Testis (tissue), 3 donors: Measurements from ENCODE around the gene BCAR3. TPM values are rescaled to one million over a fixed set of nuclear protein-coding genes. Genes with fewer than 3 reads are reported as not detected.
A peak's percentile ranks its signal among the peaks of the same experiment; 100 is the strongest.

Source experiments
- DNase-seq: peaks from one replicate; pipeline ENCODE4 v3.0.0-alpha.2; 2019
- H3K27ac ChIP-seq, 2 donors: fragments of 200-600 bp; sonication (generic); one replicate each; pipeline ENCODE4 v1.5.1; 2019
- H3K27me3 ChIP-seq: fragments of 200-600 bp; sonication (generic); one replicate; pipeline ENCODE4 v1.5.1; 2019
- H3K36me3 ChIP-seq: fragments of 200-600 bp; sonication (generic); one replicate; pipeline ENCODE4 v1.5.1; 2017; ENCODE audit warnings: low read depth; ENCODE audit errors: missing control alignments
- H3K4me1 ChIP-seq: fragments of 200-600 bp; sonication (generic); one replicate; pipeline ENCODE4 v1.5.1; 2019
- H3K4me3 ChIP-seq, 2 donors: fragments of 200-600 bp; sonication (generic); one replicate each; pipeline ENCODE4 v1.5.1; 2017 to 2019
- H3K9me3 ChIP-seq: fragments of 200-600 bp; sonication (generic); one replicate; pipeline ENCODE4 v1.5.1; 2017
- CTCF ChIP-seq, 3 experiments: fragments of 450-650 bp in 2 of 3; fragments of 200-600 bp in 1 of 3; sonication (generic) in 1 of 3; IDR thresholded peaks; one replicate each; pipeline ENCODE4 v1.5.1; 2016 to 2019; ENCODE audit warnings: antibody characterized with exemption in 3 of 3, mild to moderate bottlenecking in 2 of 3, moderate library complexity in 1 of 3
- POLR2A ChIP-seq: fragments of 450-650 bp; IDR thresholded peaks from one replicate; pipeline ENCODE4 v1.6.1; 2017; ENCODE audit warnings: antibody characterized with exemption, mild to moderate bottlenecking, moderate library complexity
- WGBS, 2 donors: methylation state at CpG; one replicate each; pipeline ENCODE4 v1.1.5; 2018; 5-methylcytosine and 5-hydroxymethylcytosine counted together
- intact Hi-C: fragments of 100-400 bp; cut with DNase I; formaldehyde crosslinking; loops from one replicate; pipeline ENCODE4 v1.15.1; 2023; ENCODE audit warnings: low total_unique reads
- polyA plus RNA-seq: library from polyadenylated mRNA; stranded (reverse); fragments of 350-450 nt; fragmentation: Illumina TruSeq; extraction: RNeasy Lipid Tissue Mini Kit (QIAGEN cat#74804); gene quantifications from one replicate; pipeline ENCODE4 v1.2.3, GENCODE V29; 2014; ENCODE audit warnings: low read depth, low replicate concordance; ENCODE audit not compliant: insufficient read depth
- total RNA-seq, 2 donors: library from RNA; depleted of rRNA; stranded (reverse); fragments of >200 nt; gene quantifications; one replicate each; pipeline ENCODE4 v1.2.3, GENCODE V29; 2016

BCAR3 gene
- total and polyA plus RNA-seq, 3 donors from 2014 or later, result 23.2 to 55.9 (median 42.9) TPM

DNA sequence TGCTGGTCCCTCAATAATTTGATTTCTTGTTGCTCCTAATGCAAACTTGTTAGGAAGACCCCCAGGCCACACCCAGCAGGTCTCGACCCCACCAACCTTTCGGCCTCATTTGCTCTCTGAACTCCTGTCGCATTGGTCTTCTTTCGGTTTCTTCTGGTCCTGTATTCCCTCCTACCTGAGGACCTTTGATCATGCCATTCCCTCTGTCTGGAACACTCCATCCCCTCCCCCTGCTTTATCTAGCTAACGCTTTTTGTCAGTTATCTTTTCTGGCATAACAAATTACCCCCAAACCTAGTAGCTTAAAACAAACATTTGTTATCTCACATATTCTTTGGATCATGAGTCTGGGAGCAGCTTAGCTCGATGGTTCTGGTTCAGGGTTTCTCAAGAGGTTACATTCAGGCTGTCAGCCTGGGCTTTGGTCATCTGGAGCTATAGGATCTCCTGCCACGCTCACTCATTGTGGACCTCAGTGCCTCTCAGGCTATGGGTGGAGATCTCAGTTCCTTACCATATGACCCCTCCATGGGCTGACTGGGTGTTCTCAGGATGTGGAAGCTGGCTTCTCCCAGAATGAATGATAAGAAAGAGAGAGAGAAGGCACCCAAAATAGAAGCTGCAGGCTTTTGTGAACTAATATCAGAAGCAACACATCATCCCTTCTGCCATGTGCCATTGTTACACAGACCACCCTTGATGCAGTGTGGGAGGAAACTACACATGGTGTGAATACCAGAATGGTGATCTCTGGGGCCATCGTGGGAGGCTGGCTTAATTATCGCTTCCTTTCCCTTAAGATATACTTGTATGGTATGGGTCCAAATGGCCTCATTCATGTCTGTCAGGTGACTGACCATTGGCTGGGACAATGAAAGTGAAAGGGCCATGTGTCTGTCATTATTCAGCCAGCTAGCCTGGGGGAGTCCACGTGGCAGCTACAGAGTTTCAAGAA, 29.1 kb upstream of the BCAR3 start:
- WGBS, 2 donors, result 61 to 68% methylated on average over 10 of the region's 10 CpGs
- TF ChIP-seq POLR2A (no peak), CTCF (IDR thresholded peaks at IDR 0.05) (no peak)
- H3K4me1 ChIP-seq, result peaks cover 33% of the 10 kb centered on the region
- intact Hi-C loops, result no loop called here
- H3K27ac ChIP-seq, result peak overlapping the region in 1 of 2 donors; percentile 3
- H3K4me3 ChIP-seq, result no peak overlapping the region
- H3K27me3 ChIP-seq, result no peaks in the 10 kb centered on the region
- no peaks in the 10 kb centered on the region for H3K36me3 ChIP-seq
- no peak for DNase-seq
- H3K9me3 ChIP-seq, result no peaks in the 10 kb centered on the region

GRCh38 chr1:93708734-93709481, 27.3 kb upstream of the BCAR3 start:
- intact Hi-C loops, result no loop called here
- WGBS, 2 donors, result 16 to 27% methylated on average over 9 of the region's 9 CpGs
- Histone ChIP-seq H3K9me3 (no peaks in the 10 kb centered on the region), H3K27me3 (no peaks in the 10 kb centered on the region), H3K27ac (peak overlapping the region; percentile 43 to 56), H3K4me1 (peaks cover 33% of the 10 kb centered on the region), H3K4me3 (no peak overlapping the region), H3K36me3 (no peaks in the 10 kb centered on the region)
- TF ChIP-seq CTCF (IDR thresholded peaks at IDR 0.05) (no peak), POLR2A (no peak)
- DNase-seq, result peak; percentile 89

DNA sequence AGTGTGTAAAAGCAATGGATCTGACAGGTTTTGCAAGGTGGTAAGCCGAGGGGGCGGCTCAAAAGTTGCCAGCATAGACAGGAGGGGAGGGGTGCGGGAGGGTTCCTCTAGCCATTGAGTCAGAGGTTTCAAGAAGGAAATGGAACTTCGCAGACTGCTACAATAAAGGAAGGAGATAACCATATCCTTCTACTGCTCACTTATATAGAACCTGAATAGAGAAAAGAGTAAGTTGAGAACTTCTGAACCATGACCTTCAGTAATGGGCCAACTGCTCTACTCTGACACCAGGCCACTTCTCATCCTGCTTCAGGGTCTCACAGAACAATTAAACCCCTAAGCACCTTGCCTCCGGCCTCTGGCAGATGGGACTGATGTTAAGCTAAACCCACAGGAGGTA, 26.3 kb upstream of the BCAR3 start:
- intact Hi-C loops, result no loop called here
- 86% methylated on average over 5 of the region's 5 CpGs for WGBS, 2 donors
- no peaks in the 10 kb centered on the region for H3K27me3 ChIP-seq
- no peak for DNase-seq
- H3K9me3 ChIP-seq, result no peaks in the 10 kb centered on the region
- H3K4me3 ChIP-seq, result no peak overlapping the region
- H3K27ac ChIP-seq, result peak overlapping the region in 1 of 2 donors; percentile 37
- H3K4me1 ChIP-seq, result peaks cover 33% of the 10 kb centered on the region
- no peaks in the 10 kb centered on the region for H3K36me3 ChIP-seq
- TF ChIP-seq CTCF (IDR thresholded peaks at IDR 0.05) (no peak), POLR2A (no peak)

- TF ChIP-seq CTCF (IDR thresholded peaks at IDR 0.05) (no peak), POLR2A (no peak)
- H3K27ac ChIP-seq, result no peak overlapping the region
- no peaks in the 10 kb centered on the region for H3K9me3 ChIP-seq
- H3K36me3 ChIP-seq, result no peaks in the 10 kb centered on the region
- DNase-seq, result no peak
- H3K4me3 ChIP-seq, result no peak overlapping the region
- no peaks in the 10 kb centered on the region for H3K27me3 ChIP-seq
- WGBS, 2 donors, result 89 to 94% methylated on average over 3 of the region's 3 CpGs
- intact Hi-C loops, result no loop called here
- H3K4me1 ChIP-seq, result peaks cover 37% of the 10 kb centered on the region
Measured at GRCh38 chr1:93705892-93706500, 24.4 kb upstream of the BCAR3 start.
